Panc1 (cell line): ENCODE measurements around the gene TRAF4.

Source experiments
- POLR2AphosphoS5 ChIP-seq: IDR thresholded peaks from 2 replicates; pipeline ENCODE4 v1.6.1; 2012; ENCODE audit warnings: mild to moderate bottlenecking, low read depth, low read length, moderate library complexity
- TCF7L2 ChIP-seq: IDR thresholded peaks from 2 replicates; pipeline ENCODE4 v1.6.1; 2011; ENCODE audit warnings: mild to moderate bottlenecking, low read depth, low read length, inconsistent platforms
- TF ChIP-seq, protein P1 (sequence below): fragments of 450-650 bp; IDR thresholded peaks from 2 replicates; pipeline ENCODE4 v1.5.1; 2017; ENCODE audit warnings: mild to moderate bottlenecking
- TF ChIP-seq, protein P2 (sequence below), 2 experiments: IDR thresholded peaks; 2 replicates each; pipeline ENCODE4 v1.6.1; 2011 to 2012; ENCODE audit warnings: low read depth in 2 of 2, control low read depth in 1 of 2, low read length in 1 of 2, mild to moderate bottlenecking in 1 of 2, moderate library complexity in 1 of 2; ENCODE audit not compliant: insufficient read depth in 1 of 2

- TF ChIP-seq, protein P1, sequence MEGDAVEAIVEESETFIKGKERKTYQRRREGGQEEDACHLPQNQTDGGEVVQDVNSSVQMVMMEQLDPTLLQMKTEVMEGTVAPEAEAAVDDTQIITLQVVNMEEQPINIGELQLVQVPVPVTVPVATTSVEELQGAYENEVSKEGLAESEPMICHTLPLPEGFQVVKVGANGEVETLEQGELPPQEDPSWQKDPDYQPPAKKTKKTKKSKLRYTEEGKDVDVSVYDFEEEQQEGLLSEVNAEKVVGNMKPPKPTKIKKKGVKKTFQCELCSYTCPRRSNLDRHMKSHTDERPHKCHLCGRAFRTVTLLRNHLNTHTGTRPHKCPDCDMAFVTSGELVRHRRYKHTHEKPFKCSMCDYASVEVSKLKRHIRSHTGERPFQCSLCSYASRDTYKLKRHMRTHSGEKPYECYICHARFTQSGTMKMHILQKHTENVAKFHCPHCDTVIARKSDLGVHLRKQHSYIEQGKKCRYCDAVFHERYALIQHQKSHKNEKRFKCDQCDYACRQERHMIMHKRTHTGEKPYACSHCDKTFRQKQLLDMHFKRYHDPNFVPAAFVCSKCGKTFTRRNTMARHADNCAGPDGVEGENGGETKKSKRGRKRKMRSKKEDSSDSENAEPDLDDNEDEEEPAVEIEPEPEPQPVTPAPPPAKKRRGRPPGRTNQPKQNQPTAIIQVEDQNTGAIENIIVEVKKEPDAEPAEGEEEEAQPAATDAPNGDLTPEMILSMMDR, result no peak
- peak; percentile 29; the same call in 1 of the 2 replicates for TF ChIP-seq POLR2AphosphoS5
- TF ChIP-seq TCF7L2, result no peak
- TF ChIP-seq, protein P2, sequence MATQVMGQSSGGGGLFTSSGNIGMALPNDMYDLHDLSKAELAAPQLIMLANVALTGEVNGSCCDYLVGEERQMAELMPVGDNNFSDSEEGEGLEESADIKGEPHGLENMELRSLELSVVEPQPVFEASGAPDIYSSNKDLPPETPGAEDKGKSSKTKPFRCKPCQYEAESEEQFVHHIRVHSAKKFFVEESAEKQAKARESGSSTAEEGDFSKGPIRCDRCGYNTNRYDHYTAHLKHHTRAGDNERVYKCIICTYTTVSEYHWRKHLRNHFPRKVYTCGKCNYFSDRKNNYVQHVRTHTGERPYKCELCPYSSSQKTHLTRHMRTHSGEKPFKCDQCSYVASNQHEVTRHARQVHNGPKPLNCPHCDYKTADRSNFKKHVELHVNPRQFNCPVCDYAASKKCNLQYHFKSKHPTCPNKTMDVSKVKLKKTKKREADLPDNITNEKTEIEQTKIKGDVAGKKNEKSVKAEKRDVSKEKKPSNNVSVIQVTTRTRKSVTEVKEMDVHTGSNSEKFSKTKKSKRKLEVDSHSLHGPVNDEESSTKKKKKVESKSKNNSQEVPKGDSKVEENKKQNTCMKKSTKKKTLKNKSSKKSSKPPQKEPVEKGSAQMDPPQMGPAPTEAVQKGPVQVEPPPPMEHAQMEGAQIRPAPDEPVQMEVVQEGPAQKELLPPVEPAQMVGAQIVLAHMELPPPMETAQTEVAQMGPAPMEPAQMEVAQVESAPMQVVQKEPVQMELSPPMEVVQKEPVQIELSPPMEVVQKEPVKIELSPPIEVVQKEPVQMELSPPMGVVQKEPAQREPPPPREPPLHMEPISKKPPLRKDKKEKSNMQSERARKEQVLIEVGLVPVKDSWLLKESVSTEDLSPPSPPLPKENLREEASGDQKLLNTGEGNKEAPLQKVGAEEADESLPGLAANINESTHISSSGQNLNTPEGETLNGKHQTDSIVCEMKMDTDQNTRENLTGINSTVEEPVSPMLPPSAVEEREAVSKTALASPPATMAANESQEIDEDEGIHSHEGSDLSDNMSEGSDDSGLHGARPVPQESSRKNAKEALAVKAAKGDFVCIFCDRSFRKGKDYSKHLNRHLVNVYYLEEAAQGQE (IDR thresholded peaks at IDR 0.05; ENCODE audit: insufficient read depth in 1 of 2, low read depth in 2 of 2, low read length in 1 of 2), result no peak
Measured at GRCh38 chr17:28744972-28745785, 1.4 kb downstream of the TRAF4 start.
